HG03045 (cell line): Measurements from ENCODE around the gene CBX4.

ENCODE experiments used
- ATAC-seq: cut with Tn5 transposase; IDR thresholded peaks from one replicate; pipeline ENCODE4 v1.9.1; 2021; ENCODE audit warnings: mild to moderate bottlenecking, moderate library complexity; ENCODE audit not compliant: unreplicated experiment

Gene CBX4

DNA sequence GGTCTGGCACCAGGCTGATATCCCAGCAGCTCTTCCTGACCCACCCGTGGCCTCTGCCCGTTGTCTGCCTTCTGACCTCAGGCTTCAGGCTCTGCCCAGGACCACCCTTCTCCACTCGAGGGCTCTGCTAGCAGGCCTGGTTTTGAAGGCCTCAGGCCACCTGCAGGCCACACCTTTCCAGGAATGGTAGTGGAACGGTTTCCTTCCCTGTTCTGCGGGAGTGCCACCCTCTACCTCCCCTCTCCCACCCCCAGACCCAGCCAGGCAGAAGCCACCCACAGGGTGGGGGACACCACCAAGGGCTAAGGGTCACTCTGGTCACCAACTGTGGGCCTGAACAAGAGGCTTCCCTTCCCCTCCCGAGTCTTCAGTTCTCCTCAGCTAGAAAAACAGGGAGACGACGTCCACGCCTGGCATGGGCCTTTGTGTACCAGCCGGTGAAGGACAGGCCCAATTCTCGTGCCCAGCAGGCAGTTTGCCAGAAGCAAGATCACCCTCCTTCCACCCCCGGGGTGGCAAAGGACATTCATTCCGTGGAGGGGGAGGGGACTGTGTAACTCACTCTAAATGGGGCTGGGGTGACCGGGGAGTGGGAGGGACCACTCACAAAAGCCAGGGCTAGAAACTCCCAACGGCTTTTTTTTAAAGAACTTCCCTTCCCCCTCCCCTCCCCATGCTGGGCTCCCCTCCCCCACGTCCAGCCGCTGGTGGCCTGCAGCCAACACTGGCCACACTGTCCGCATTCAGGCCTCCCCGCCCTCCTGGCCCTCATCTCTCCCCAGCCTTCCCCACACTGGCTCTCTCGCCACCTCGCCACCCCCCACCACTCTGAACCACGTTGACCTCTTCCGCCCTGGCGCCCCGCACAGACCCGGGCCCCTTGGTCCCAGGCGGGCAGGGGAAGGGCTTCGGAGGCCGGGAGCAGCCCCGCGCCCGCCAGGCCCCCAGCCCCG lies 7.7 kb downstream of the CBX4 start:
- ATAC-seq: no peak

DNA sequence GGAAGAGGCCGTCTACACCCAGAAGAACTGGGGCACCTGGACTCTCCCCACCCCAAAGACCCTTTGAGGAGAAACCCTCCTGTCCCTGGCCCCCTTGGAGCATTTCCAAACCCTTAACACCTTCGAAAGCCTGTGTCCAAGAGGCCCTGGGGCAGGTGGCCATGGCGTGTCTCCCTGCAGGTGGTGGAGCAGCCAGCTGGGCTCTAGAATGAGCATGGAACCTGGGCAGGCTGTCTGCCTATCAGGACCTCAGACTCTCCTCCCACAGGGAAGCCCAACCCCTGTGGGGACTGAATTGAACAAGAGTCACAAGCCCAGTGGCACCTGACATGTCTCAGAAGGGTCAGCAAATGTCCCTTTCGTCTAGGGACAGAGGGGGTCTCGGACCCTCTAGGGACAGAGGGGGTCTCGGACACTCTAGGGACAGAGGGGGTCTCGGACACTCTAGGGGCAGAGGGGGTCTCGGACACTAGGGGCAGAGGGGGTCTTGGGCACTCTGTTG lies 8.4 kb downstream of the CBX4 start:
- no peak for ATAC-seq

GRCh38 chr17:79830303-79830702 lies 8.9 kb downstream of the CBX4 start:
- ATAC-seq: no peak

DNA sequence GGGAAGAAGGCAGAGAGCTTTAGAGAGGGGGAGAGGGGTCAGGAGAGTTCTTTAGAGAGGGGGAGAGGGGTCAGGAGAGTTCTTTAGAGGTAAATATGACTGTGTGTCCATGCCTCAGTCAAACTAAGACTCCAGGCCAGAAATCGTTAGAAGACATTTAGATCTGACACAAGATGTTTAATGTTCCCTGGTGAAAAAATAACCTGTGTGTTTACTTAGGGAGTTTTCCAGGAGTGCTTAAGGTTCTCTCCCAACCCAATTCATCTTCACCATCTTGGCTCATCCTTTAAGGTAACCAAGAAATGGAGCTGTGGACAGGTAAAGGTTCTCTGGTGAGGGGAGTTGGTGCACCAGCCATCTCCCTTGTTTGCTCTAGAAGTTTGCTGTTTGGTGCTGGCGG lies 9.8 kb downstream of the CBX4 start:
- ATAC-seq: no peak

DNA sequence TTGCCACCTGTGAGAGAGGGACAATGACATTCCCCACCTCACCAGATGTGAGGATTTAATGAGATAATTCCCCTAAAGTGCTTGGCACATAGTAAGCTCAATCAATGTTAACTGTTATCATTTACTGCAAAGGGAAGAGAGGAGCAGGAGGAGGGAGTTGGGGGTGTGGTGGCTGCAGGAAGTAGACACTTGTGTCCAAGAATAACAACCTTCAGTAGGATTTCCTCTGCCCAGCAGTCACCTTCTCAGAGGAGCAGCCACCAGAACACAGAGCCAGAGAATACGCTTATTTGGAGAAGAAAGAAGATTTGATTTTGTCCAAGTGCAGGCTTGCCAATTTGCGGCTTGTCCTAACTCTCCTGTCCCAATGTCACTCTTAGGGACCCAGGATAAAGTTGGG lies 10.2 kb downstream of the CBX4 start:
- ATAC-seq: no peak

- ATAC-seq: no peak
These were observed 12.2 kb downstream of the CBX4 start for GRCh38 chr17:79826841-79827578.

DNA sequence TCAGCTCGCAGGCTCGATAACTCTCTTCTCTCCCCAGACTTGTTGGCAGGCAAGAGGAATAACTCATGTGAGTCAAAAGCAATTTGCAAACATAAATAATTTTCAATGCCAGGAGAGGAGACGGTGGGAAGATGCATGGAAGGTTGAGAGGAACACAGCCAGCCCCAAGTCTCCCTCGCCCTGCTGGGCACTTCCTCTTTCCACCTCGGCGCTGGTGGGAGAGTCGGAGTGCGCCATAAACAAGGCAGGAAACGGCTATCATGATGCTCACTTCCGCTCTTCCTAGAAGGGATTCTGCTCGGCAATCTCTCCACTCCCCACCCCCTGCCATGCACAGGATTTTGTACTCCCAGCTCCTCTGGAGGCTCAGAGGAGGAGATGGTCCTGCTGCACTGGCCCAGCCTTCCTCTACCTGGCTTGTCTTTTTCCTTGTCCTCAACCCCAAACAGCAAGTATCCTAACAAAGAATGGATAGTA lies 13.0 kb downstream of the CBX4 start:
- ATAC-seq: no peak

DNA sequence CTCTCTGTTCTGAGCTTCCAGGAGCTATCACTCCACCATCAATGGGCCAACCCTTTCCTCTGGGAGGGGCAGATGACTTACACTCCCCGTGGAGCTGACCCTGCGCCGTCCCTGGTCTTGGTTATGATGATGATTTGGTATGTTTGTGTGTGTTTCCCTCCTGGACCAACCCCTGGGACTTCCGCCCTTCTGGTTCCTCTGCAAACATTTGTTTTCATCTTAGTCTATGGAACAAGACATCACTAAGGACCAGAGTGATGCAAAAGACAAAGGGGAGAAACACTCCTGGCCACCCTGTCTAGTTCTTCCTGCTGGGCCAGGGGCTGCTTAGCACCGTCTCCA lies 13.7 kb downstream of the CBX4 start:
- no peak for ATAC-seq

DNA sequence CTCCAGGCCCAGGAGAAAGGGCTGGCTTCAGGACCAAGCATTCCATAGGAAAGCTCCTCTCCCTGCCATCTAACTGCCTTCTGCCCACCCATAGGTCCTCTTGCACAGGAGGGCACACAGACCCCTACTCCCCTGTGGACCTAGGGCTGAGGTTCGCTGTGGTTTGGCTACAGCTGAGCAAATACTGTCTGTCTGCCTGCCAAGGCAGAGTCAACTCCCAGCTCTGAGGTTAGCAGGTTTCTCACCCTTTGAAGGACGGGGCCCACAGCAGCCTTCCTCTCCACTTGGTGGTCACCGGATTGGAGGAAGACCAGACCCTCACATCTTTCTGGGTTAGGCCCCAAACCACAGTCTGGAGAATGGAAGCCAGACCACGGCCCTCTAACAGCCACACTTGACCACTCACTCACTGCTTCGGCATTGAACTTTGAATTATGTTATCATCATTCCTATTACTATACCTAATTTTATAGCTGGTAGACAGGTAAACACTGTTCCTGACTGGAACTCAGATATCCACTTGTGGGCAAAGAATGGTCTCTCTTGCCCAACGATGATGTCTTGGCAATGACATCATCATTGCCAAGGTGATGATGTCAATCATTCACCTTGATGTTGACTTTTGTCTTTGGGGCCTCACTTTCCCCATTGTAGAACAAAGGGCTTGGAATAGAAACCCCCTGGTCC lies 14.2 kb downstream of the CBX4 start:
- ATAC-seq: no peak

- ATAC-seq: no peak
These were observed 15.0 kb downstream of the CBX4 start for GRCh38 chr17:79824234-79824633.

DNA sequence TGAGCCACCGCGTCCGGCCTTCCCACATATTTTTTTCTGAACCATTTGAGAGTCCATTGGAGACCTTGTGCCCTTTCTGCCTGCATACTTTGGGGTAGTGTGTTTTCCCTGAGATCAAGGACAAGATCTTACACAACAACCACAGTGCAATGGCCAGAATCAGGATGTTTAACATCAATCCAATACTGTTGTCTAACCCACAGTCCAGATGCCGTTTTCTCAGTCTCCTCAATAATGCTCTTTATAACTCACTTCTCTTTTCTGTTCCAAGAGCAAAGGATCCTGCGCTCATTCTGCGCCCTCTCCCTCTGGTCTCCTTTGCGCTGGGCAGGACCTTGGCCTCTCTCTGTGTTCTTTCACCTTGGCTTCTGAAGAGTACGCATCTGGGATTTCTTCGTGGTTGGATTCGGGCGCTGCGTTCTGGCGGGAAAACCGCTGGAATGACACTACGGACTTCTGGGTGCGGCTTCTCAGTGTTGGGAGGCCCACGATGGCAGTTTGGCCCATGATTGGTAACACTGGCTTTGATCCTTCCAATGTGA lies 16.6 kb downstream of the CBX4 start:
- ATAC-seq: no peak

GRCh38 chr17:79821331-79822095 lies 17.7 kb downstream of the CBX4 start:
- no peak for ATAC-seq

DNA sequence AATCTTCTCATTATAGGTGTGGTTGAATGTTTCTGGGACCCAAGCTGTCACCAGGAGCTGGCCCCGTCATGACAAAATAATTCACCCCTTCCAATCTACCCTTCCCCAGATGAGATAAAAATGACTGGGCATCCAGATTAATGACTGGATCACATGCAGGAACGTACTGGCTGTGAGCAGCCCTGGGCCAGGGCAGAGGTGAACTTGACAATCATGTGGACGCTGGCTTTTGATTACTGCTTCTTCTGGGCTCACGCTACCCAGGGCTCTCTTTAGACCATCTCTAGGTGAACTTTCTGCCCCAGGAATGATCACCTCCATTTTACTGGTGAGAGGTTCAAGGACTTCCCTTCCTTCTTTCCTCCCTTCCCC lies 18.3 kb downstream of the CBX4 start:
- no peak for ATAC-seq

GRCh38 chr17:79819534-79820276 lies 19.5 kb downstream of the CBX4 start:
- ATAC-seq: no peak

DNA sequence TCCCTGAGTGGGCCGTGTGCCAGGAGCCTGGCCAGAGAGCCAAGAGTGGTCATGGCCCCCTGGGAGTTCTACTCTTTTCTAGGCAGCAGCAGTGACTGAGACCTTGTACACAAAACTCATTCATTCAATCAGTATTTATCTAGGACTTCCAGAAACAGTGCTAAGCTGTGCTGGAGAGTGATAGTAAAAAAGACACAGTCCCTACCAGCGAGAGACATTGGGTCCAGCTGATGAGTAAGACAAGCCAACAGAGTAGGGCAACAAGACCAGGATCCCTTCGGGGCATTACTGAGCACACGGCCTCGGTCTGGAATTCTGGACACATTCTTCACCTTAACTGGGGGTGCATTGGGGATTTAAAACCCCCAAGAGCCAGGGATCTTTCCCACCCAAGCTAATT lies 20.2 kb downstream of the CBX4 start:
- ATAC-seq: no peak

DNA sequence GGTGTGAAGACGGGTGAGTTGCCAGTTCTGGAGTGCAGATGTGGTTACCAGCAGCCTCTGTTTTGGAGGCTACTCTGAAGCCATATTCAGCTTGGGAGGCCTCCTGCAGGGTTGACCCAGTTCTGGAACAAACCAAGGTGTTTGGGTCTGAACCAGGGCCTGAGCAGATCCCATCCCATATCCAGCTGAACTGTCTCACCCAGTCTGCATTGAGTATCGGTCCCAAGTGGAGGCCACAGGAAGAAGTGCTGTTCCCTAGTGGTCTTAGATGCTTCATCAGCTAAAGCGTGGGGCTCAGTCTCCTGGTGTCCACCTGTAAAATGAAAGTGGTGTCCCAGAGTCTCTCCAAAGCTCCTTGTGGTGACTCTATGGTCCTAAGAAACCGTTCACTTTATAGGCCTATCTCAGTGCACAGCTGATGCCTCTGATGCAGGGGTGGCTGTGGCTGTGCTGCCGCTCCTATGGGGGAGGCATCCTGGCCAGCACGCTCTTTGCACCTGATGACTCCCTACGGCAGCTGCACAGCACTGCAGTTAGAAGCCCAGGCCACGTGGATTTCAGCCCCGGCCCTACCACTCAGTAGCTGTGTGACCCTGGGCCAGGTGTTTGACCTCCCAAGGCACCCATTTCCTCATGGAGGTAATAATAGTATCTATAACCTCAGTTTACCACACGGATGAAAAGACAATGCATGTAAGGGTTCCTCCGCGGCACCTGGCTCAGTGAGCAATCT lies 21.0 kb downstream of the CBX4 start:
- no peak for ATAC-seq

- no peak for ATAC-seq
These were observed 23.3 kb downstream of the CBX4 start for GRCh38 chr17:79815836-79816461.

DNA sequence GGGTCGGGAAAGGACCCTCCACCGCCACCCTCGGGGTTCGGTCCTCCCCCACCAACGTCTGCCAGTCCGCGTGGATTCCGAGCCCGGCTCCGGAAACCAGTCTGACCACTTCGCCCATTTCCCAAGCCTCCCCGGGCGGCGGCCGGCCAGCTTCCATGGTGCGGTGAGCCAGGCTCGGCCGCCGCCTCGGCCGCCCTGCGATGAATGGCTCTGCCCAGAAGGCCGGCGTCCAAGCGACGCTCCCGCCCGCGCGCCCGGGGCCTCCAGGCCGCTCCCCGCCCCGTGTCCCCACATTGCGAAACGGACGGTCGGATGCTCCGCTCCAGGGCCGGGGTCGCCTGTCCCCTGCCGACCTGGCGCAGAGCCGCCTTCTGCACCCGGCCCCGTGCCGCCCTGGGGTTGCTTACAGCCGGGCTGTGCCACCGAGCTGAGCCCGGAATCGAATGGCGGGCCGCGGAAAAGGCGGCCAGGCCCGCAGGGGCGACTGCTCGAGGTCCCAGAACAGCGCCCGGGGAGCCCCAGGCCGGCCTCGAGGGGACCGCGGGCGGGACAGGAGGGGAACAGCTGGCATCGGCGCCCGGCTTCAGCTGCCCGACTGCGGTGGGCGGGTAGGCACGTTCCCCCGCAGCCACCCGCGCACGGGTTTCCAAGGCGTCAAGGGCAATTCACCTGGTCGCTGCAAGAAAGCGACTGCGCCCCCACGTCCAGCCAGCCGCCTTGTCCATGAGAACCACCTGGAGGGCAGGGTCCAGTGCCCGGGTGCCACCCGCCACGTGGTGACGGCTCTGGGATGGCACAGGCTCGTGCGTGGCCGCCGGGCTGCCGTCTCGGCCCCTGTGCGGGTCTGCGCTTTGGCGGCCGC lies 24.0 kb downstream of the CBX4 start:
- no peak for ATAC-seq
